CD4-positive, alpha-beta T cell treated with Interferon alpha-2 for 1 hour (primary cell): ENCODE data around the gene TMEM165.

Experiments
- DNase-seq, 2 donors: peaks; one replicate each; pipeline ENCODE4 v3.0.0-alpha.2; 2020 to 2022

Gene TMEM165

GRCh38 chr4:55369968-55370367 is 25.8 kb upstream of the TMEM165 start:
- no peak for DNase-seq

DNA sequence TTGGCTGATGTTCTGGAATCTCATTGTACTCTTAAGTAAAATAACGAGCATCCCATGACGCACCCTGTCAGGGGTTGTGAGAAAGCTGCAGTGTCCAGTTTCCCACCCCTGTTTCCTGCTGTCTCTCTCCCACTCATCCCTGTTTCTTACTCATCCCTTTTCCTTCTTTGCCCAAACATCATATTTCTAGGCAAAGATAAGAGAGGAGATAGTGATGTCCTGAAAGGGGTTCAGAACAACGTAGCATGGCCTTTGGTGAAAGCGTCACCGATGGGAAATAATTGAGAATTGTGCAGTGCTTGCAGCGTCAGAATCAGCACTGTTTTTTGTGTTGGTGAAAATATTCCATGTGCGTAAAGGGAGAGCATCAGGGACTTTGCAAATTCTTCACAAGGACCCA is 23.5 kb upstream of the TMEM165 start:
- no peak for DNase-seq

GRCh38 chr4:55373461-55373860 is 22.3 kb upstream of the TMEM165 start:
- DNase-seq = no peak

- no peak for DNase-seq
Observed at GRCh38 chr4:55376698-55377097, 19.1 kb upstream of the TMEM165 start.

GRCh38 chr4:55378617-55379467 is 16.9 kb upstream of the TMEM165 start:
- DNase-seq = no peak

- no peak for DNase-seq
Observed at GRCh38 chr4:55380576-55380975, 15.2 kb upstream of the TMEM165 start.

GRCh38 chr4:55381502-55381901 is 14.3 kb upstream of the TMEM165 start:
- no peak for DNase-seq

- DNase-seq = no peak
Observed at GRCh38 chr4:55382488-55383003, 13.2 kb upstream of the TMEM165 start.

DNA sequence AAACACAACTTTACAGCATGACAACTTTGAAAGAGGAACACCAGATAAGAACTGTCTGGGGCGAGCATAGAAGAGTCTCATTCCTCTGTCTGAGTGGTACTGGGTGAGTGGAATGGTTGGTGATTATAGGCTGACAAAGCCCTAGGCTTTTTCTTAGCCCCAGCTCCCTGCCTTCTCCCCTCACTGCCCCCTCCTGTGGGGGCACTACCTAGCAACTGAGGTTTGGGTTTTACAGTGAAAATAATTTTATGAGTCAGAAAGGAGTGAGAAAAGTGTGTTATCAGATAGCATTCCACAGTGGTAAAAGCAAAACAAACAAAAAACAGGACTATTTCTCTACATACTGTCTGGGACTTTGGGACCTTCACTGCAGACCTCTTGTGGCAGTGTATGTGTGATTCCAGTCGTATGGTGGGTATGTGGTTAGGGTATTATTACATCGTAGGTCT is 10.5 kb upstream of the TMEM165 start:
- DNase-seq = no peak

DNA sequence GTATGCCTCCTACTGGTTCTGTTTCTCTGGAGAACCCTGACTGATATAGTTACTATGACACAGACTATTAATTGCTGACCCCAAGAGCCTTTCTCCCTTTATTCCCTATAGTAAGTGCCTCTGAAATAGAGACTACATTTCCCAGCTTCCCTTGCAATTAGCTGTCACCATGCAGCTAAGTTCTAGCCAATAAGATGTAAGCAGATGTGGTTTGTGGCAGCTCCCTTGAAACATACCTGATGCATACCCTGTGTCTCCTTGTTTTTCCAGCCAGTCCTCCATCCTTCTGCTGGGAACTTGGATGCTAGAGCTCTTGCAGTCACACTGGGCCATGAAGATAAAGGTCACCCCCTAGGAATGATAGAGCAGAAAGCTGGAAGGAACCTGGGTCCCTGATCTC is 9.7 kb upstream of the TMEM165 start:
- peak in 1 of 2 donors; percentile 18 for DNase-seq

DNA sequence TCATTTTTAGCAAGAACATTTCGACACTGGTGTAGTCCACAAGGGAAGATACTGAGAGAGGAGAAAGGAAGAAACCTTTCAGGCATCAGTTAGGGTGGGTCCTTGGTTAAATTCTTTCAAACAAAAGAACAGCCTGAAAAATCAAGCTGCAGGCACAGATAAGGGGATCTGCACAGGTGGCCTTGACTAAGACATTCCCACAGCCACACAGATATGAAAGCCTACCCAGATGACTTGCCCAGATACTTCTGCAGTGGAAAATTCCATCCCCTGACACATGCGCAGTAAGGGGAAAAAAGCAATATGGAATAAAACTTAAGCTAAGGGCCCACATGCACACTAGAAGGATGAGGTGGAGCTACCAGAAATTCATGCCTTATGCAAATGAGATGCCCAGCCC is 8.9 kb upstream of the TMEM165 start:
- DNase-seq = no peak

- DNase-seq = no peak
Observed at GRCh38 chr4:55393461-55394320, 2.1 kb upstream of the TMEM165 start.

DNA sequence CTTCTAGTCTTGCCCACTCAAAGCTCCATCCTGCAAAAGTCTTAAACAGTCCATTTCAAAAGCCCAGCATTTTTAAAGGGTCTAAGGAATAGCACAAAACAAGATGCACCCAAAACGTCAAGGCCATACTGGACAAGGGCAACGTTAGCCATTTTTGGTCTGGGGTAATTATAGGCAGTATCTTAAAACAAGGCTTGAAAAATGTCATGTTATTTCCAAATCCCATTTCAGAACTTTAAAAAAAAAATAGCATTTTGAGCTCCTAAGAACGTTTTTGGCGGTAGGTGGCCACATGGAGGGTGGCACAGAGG is 584 bp upstream of the TMEM165 start:
- no peak for DNase-seq

GRCh38 chr4:55396308-55397125 is 760 bp downstream of the TMEM165 start:
- peak in 1 of 2 donors; percentile 33 for DNase-seq

DNA sequence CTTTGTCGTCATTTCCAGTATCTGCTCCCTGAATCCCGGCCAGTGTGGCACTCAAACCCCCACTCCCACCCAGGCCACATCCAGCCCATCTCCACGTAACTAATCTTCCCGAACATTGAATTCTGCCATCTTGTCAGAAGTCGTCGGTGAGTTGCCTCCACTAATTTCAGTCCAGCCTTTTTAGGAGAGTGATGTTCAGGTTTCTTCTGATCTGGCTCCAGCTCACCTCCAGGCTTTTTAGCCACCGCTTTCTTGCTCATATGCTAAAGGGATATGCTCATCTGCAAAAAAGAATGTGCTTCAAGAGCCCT is 1.3 kb downstream of the TMEM165 start:
- no peak for DNase-seq

DNA sequence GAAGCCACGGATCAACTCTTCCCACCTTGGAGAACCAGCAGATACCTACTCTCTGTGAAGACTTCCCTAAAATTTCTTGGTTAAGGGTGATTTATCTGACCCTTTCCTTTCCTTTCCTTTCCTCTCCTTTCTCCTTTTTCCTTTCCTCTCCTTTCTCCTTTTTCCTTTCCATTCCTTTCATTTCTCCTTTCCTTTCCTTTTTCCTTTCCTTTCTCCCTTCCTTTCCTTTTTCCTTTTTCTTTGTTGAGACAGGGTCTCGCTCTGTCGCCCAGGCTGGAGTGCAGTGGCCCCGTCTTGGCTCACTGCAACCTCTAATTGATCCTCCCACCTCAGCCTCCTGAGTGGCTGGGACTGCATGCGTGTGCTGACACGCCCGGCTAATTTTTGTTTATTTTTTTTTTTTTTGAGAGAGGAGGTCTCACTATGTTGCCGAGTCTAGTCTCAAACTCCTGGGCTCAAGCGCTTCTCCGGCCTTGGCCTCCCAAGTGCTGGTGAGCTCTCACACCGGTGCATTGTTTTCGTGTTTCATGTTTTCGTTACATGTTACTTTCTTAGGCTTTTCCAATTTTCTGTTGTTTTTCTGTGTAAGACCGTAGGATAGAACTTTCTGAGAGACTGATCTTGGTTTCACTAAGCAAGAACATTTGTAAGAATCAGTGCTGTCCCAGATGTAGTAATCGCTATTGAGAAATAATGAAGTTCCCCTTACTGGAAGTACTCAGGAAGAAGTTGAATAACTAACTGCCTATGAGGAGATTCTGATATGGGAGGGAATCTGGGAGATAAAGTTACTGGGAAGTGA is 2.0 kb downstream of the TMEM165 start:
- DNase-seq = no peak

DNA sequence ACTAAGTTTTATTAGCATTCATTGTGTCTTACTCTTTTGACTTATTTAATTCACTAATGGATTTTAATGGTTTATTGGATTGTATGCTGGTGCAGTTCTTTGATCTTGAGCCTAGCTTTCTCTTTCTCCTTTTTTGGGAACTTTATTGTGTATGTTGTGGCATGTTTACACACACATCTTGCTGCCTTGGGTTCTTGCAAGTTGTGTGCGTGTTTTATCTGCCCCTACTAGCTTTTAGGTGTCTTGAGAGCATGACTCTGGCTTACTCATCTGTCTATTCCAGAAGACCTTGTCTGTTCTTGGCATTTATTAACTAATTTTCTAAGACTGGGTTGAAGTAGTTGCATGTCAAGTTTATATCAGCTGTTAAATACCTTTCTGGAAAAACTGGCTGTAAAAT is 2.7 kb downstream of the TMEM165 start:
- DNase-seq = no peak

DNA sequence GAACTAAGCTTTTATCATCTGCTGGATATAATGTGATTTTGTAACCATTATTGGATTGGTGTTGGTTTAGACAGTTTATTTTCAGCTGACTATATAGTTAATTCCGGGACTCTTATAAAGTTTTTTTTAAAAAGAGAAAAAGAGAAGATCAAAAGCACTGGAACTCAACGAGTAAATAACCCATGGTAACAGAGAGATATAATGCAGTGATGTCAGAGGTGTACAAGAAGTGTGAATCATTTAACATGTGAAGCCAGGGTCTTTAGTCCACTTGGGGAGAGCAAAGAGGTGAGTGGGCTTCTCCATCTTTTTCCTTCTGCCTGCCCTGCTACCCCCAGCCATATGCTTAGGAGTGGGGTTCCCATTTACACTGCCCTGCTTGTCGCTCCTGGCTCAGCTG is 3.2 kb downstream of the TMEM165 start:
- DNase-seq = no peak

- DNase-seq = no peak
Observed at GRCh38 chr4:55399581-55399980, 3.8 kb downstream of the TMEM165 start.

GRCh38 chr4:55405073-55405472 is 9.3 kb downstream of the TMEM165 start:
- no peak for DNase-seq

- no peak for DNase-seq
Observed at GRCh38 chr4:55406545-55406944, 10.8 kb downstream of the TMEM165 start.

- no peak for DNase-seq
Observed at GRCh38 chr4:55407119-55407518, 11.4 kb downstream of the TMEM165 start.
